IPS-15b (cell line): ENCODE results near the gene GSTCD.
"Not testable (repeated sequence)": the region's sequence is repeated elsewhere in the genome, so short reads cannot be mapped to it uniquely, and the experiment has no call there.

Experiments
- H3K27me3 ChIP-seq: one replicate; pipeline ENCODE4 v1.6.1; 2013; ENCODE audit warnings: low read length; ENCODE audit not compliant: control insufficient read depth, insufficient read depth
- H3K36me3 ChIP-seq: one replicate; pipeline ENCODE4 v1.6.1; 2013; ENCODE audit warnings: low read length; ENCODE audit not compliant: control insufficient read depth, insufficient read depth
- H3K4me1 ChIP-seq: one replicate; pipeline ENCODE4 v1.6.1; 2013; ENCODE audit warnings: mild to moderate bottlenecking, low read length; ENCODE audit not compliant: control insufficient read depth, insufficient read depth
- H3K4me3 ChIP-seq: one replicate; pipeline ENCODE4 v1.5.1; 2013; ENCODE audit warnings: low read depth, low read length
- H3K9ac ChIP-seq: one replicate; pipeline ENCODE4 v1.6.1; 2013; ENCODE audit warnings: low read depth, mild to moderate bottlenecking, low read length
- H3K9me3 ChIP-seq: one replicate; pipeline ENCODE4 v1.6.1; 2013; ENCODE audit warnings: mild to moderate bottlenecking, low read length; ENCODE audit not compliant: control insufficient read depth, insufficient read depth

GSTCD gene

GRCh38 chr4:105770524-105770923, 61.9 kb downstream of the GSTCD start:
- not testable (repeated sequence) for H3K4me1 ChIP-seq, H3K4me3 ChIP-seq, H3K9ac ChIP-seq, H3K27me3 ChIP-seq, H3K9me3 ChIP-seq, H3K36me3 ChIP-seq

DNA sequence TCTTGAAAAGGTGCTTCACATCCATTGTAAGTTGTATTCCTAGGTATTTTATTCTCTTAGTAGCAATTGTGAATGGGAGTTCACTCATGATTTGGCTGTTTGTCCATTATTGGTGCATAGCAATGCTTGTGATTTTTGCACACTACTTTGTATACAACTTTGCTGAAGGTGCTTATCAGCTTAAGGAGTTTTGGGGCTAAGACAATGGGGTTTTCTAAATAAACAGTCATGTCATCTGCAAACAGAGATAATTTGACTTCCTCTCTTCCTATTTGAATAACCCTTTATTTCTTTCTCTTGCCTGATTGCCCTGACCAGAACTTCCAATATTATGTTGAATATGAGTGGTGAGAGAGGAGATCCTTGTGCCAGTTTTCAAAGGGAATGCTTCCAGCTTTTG, 63.5 kb downstream of the GSTCD start:
- not testable (repeated sequence) for H3K4me1 ChIP-seq, H3K36me3 ChIP-seq, H3K9ac ChIP-seq, H3K4me3 ChIP-seq, H3K9me3 ChIP-seq, H3K27me3 ChIP-seq

GRCh38 chr4:105775760-105776415, 67.3 kb downstream of the GSTCD start:
- H3K27me3 ChIP-seq, H3K4me3 ChIP-seq, H3K36me3 ChIP-seq, H3K9me3 ChIP-seq, H3K9ac ChIP-seq, H3K4me1 ChIP-seq: not testable (repeated sequence)

- H3K36me3 ChIP-seq = peaks cover 3% of the 10 kb centered on the region
- H3K9me3 ChIP-seq = no peaks in the 10 kb centered on the region
- H3K9ac ChIP-seq = no peak overlapping the region
- no peaks in the 10 kb centered on the region for H3K4me1 ChIP-seq
- no peak overlapping the region for H3K4me3 ChIP-seq
- H3K27me3 ChIP-seq = no peaks in the 10 kb centered on the region
Observed at GRCh38 chr4:105780176-105780575, 71.6 kb downstream of the GSTCD start.

DNA sequence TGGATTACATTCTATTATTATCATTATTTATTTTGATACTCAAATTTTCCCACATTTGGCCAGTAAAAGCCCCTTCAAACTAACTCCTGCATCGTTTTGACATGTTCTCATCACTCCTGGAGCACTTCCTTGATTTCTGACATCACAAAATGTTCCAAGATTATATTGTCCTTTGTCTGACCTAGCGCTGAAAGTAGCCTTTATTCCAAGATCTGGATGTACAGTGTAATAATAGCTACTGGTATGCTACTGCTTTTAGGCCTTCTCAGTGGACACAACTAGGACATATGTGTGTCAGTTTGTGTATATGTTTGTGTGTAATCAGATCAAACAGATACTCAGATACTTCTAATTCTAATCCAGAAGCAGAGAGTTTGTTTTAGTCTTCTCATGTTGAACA, 76.2 kb downstream of the GSTCD start:
- H3K27me3 ChIP-seq = no peaks in the 10 kb centered on the region
- no peaks in the 10 kb centered on the region for H3K36me3 ChIP-seq
- no peaks in the 10 kb centered on the region for H3K4me1 ChIP-seq
- H3K9ac ChIP-seq = no peak overlapping the region
- no peaks in the 10 kb centered on the region for H3K9me3 ChIP-seq
- no peak overlapping the region for H3K4me3 ChIP-seq

DNA sequence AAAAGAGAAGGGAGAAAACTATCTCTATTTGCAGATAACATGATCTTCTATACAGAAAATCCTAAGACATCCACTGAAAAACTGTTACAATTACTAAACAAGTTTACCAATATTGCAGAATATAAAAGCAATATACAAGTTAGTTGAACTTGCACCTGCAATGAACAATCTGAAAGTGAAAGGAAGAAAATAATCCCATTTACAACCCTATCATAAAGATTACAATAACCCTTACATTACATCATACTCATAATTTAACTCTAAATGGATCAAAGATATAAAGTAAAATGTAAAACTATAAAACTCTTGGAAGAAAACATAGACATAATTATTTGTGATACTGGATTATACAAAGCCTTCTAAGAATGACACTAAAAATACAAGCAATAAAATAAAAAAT, 77.2 kb downstream of the GSTCD start:
- Histone ChIP-seq H3K4me1 (no peaks in the 10 kb centered on the region), H3K27me3 (no peaks in the 10 kb centered on the region), H3K4me3 (no peak overlapping the region)

DNA sequence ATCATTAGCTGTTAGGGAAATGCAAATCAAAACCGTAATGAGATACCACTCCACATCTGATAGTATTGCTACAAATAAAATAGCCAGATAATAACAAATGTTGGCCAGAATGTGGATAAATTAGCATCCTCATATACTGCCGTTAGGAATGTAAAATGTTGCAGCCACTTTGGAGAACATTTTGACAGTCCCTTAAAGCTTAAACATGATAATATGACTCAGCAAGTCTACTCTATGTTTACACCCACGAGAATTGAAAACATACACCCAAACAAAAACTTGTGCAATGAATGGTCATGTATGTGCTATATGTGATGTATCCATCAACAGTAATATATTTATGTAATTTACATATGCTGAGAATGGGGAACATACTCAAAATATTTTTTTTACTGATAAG, 78.2 kb downstream of the GSTCD start:
- Histone ChIP-seq H3K9ac (no peak overlapping the region), H3K9me3 (no peaks in the 10 kb centered on the region)

More for the DNA sequence above, 77.2 kb downstream of the GSTCD start:
- Histone ChIP-seq H3K9ac (no peak overlapping the region), H3K36me3 (no peaks in the 10 kb centered on the region), H3K9me3 (no peaks in the 10 kb centered on the region)

DNA sequence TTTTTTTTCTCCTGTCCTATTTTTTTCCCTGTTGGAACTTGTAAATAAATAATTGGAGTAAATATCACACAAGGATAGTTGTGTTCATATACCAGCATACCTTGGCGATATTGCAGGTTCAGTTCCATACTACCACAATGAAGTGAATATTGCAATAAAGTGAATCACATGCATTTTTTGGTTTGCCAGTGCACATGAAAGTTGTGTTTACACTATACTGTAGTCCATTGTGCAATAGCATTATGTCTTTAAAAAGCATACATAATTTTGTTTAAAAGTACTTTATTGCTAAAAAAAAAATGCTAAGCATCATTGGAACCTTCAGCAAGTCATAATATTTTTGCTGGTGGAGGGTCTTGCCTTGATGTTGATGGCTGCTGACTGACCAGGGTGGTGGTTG, 88.6 kb downstream of the GSTCD start:
- no peaks in the 10 kb centered on the region for H3K9me3 ChIP-seq
- no peaks in the 10 kb centered on the region for H3K36me3 ChIP-seq
- no peak overlapping the region for H3K4me3 ChIP-seq
- H3K4me1 ChIP-seq = no peaks in the 10 kb centered on the region
- no peaks in the 10 kb centered on the region for H3K27me3 ChIP-seq
- no peak overlapping the region for H3K9ac ChIP-seq

More for the DNA sequence above, 78.2 kb downstream of the GSTCD start:
- Histone ChIP-seq H3K27me3 (no peaks in the 10 kb centered on the region), H3K4me1 (no peaks in the 10 kb centered on the region), H3K36me3 (no peaks in the 10 kb centered on the region), H3K4me3 (no peak overlapping the region)

DNA sequence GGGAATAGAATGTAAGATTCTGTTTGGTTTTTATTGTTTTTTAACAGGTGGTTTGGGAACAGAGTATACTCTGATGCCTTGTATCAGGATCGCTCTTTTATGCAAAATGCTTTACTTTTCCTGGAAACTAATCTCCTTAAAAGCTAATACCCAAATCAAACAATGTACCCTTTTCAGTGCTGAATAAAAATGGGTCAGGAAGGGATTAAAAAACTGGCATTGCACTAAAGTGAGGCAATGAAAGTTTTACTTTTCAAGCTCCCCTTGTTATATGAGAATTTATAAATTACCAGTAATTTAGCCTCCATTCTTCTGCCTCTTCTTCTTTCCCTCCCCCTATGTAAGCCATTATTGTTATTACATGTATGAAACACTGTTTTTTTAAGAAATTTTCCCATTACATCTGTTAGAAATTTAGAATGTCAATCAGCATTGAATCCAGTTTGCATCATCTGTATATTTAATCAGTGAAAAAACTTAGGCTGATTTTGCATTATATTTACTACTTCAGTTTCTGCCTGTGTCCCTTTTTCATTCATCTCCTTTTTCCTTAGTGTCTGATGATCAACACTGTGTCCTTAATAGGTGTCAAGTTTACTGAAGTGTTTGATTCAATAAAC, 97.0 kb downstream of the GSTCD start:
- H3K9me3 ChIP-seq = no peaks in the 10 kb centered on the region
- no peaks in the 10 kb centered on the region for H3K27me3 ChIP-seq
- H3K36me3 ChIP-seq = no peaks in the 10 kb centered on the region
- H3K4me1 ChIP-seq = no peaks in the 10 kb centered on the region
- no peak overlapping the region for H3K4me3 ChIP-seq
- no peak overlapping the region for H3K9ac ChIP-seq

DNA sequence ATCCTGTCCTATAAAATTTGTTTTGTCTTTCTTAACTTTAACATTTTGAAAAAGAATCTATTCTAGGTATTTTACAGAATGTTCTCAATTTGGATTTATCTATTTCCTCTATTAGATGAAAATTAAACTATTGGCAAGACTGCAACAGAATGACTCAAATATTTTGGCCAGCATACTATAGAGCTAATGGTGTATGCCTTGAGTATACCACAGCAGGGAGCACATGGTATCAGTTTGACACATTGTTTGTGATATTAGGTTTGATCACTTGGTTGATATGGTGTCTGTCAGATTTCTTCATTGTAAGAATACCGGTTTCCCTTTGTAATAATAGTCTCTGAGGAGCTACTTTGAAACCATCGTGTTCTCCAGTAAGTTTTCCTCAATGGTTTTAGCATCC, 98.9 kb downstream of the GSTCD start:
- no peak overlapping the region for H3K4me3 ChIP-seq
- no peaks in the 10 kb centered on the region for H3K36me3 ChIP-seq
- H3K9me3 ChIP-seq = no peaks in the 10 kb centered on the region
- no peak overlapping the region for H3K9ac ChIP-seq
- no peaks in the 10 kb centered on the region for H3K4me1 ChIP-seq
- no peaks in the 10 kb centered on the region for H3K27me3 ChIP-seq

DNA sequence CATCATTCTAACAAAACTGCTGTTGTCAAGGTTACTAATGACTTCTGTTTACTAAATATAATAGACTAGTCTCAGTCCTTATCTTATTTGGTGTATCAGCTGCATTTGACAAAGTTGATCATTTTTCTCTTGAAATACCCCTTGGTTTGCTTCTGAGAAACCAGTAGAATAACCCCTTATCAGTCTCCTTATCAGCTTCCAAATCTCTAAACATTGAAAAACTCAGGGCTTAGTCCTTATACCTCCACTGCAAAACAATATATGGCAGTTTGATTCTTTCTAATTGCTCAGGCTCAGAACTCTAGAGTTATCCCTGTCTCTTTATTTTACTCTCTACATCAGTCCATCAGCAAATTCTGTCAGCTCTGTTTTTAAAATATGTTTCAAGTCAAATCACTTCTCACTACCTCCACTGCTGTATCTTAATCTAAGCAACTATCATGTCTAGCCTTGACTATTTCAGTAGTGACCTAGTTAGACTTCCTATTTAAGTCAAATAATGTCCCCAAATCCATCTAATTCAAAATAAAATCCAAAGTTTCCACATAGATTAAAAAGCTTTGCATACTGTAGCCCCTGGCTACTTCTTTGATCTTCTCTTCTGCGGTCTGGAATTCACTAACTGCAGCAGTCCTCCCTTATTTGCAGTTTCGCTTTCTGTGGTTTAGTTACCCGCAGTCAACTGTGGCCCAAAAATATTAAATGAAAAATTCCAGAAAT, 99.6 kb downstream of the GSTCD start:
- Histone ChIP-seq H3K9ac (no peak overlapping the region), H3K9me3 (no peaks in the 10 kb centered on the region), H3K36me3 (no peaks in the 10 kb centered on the region), H3K4me3 (no peak overlapping the region), H3K27me3 (no peaks in the 10 kb centered on the region), H3K4me1 (no peaks in the 10 kb centered on the region)

DNA sequence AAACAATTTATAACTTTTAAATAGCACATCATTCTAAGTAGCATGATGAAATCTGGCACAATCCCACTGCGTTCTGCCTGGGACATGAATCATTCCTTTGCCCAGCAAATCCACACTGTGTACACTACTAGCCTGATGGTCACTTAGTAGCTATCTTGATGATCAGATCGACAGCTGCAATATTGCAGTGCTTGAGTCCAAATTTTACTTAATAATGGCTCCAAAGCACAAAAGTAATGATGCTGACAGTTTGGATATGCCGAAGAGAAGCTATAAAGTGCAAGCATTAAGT, 100.1 kb downstream of the GSTCD start:
- no peaks in the 10 kb centered on the region for H3K36me3 ChIP-seq
- no peaks in the 10 kb centered on the region for H3K9me3 ChIP-seq
- no peak overlapping the region for H3K4me3 ChIP-seq
- H3K27me3 ChIP-seq = no peaks in the 10 kb centered on the region
- H3K9ac ChIP-seq = no peak overlapping the region
- no peaks in the 10 kb centered on the region for H3K4me1 ChIP-seq
